Measurements from ENCODE around the gene PPP3R1.

DNA sequence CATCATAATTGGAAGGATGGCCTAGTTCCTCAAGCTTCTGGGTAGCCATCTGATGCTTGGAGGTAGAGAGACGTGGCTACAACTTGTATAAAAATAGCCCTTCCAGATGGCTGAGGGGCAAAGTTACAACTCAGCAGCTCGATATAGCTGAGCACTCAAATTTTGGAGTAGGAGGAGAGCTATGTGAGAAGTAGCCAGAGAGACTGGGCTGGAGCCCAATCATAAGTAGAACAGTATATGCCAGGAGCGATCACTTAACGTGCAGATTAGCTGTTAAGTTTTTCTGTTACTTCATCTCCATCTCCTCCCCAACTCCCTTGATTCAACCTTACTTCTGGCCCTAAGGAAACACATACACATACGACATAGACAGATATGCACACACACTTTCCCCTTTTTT is 38.6 kb upstream of the PPP3R1 start:
- no peak for TF ChIP-seq MXI1 (IDR thresholded peaks at IDR 0.05; ENCODE audit: borderline replicate concordance, low read depth, low read length)
- TF ChIP-seq RAD21 (IDR thresholded peaks at IDR 0.05; ENCODE audit: low read length) = no peak
- no peak for TF ChIP-seq CTCF (conservative IDR thresholded peaks at IDR 0.05; ENCODE audit: low read depth, low read length)
- no peak for TF ChIP-seq POLR2A (IDR thresholded peaks at IDR 0.05; ENCODE audit: low read depth, low read length)
- no peak for TF ChIP-seq RCOR1 (IDR thresholded peaks at IDR 0.05; ENCODE audit: insufficient replicate concordance, low read length)
